ENCODE results near the gene CAPN1. TPM values are rescaled to one million over a fixed set of nuclear protein-coding genes. Genes with fewer than 3 reads are reported as not detected.
"Not testable (repeated sequence)": the region's sequence is repeated elsewhere in the genome, so short reads cannot be mapped to it uniquely, and the experiment has no call there.

CAPN1 gene
- total RNA-seq, 2 donors from 2014 or later: 119 to 137 TPM

GRCh38 chr11:65151331-65151899 is 30.3 kb upstream of the CAPN1 start:
- ATAC-seq (no peak), DNase-seq (ENCODE audit: low spot score in 2 of 2) (no peak)
- Mint-ChIP-seq H3K9me3 (no peaks in the 10 kb centered on the region), H3K27ac (no peak overlapping the region), H3K36me3 (no peaks in the 10 kb centered on the region)

- Mint-ChIP-seq H3K36me3 (no peaks in the 10 kb centered on the region), H3K27ac (peak overlapping the region in 1 of 2 donors; percentile 45), H3K9me3 (no peaks in the 10 kb centered on the region)
- no peak for ATAC-seq
- DNase-seq (ENCODE audit: low spot score in 2 of 2): no peak
These were observed 29.6 kb upstream of the CAPN1 start for GRCh38 chr11:65152122-65152521.

GRCh38 chr11:65156256-65156655 is 25.5 kb upstream of the CAPN1 start:
- Mint-ChIP-seq H3K27ac (no peak overlapping the region), H3K36me3 (no peaks in the 10 kb centered on the region), H3K9me3 (no peaks in the 10 kb centered on the region)
- no peak for DNase-seq (ENCODE audit: low spot score in 2 of 2)
- no peak for ATAC-seq

- no peaks in the 10 kb centered on the region for H3K36me3 Mint-ChIP-seq
- no peaks in the 10 kb centered on the region for H3K9me3 Mint-ChIP-seq
- DNase-seq (ENCODE audit: low spot score in 2 of 2) (no peak), ATAC-seq (no peak)
- H3K27ac Mint-ChIP-seq: no peak overlapping the region
These were observed 24.8 kb upstream of the CAPN1 start for GRCh38 chr11:65156926-65157325.

- H3K27ac Mint-ChIP-seq: no peak overlapping the region
- H3K9me3 Mint-ChIP-seq: no peaks in the 10 kb centered on the region
- no peak for ATAC-seq
- DNase-seq (ENCODE audit: low spot score in 2 of 2): no peak
- H3K36me3 Mint-ChIP-seq: no peaks in the 10 kb centered on the region
These were observed 24.4 kb upstream of the CAPN1 start for GRCh38 chr11:65157336-65157735.

- ATAC-seq (no peak), DNase-seq (ENCODE audit: low spot score in 2 of 2) (no peak)
- Mint-ChIP-seq H3K27ac (no peak overlapping the region), H3K9me3 (no peaks in the 10 kb centered on the region), H3K36me3 (no peaks in the 10 kb centered on the region)
These were observed 22.7 kb upstream of the CAPN1 start for GRCh38 chr11:65159012-65159411.

GRCh38 chr11:65160643-65161042 is 21.1 kb upstream of the CAPN1 start:
- Mint-ChIP-seq H3K9me3 (no peaks in the 10 kb centered on the region), H3K36me3 (no peaks in the 10 kb centered on the region), H3K27ac (no peak overlapping the region)
- DNase-seq (ENCODE audit: low spot score in 2 of 2): no peak
- no peak for ATAC-seq

- H3K36me3 Mint-ChIP-seq: no peaks in the 10 kb centered on the region
- H3K9me3 Mint-ChIP-seq: no peaks in the 10 kb centered on the region
- no peak for DNase-seq (ENCODE audit: low spot score in 2 of 2)
- ATAC-seq: no peak
- no peak overlapping the region for H3K27ac Mint-ChIP-seq
These were observed 18.0 kb upstream of the CAPN1 start for GRCh38 chr11:65163684-65164083.

GRCh38 chr11:65165410-65166317 is 16.1 kb upstream of the CAPN1 start:
- ATAC-seq: no peak
- no peak for DNase-seq (ENCODE audit: low spot score in 2 of 2)
- Mint-ChIP-seq H3K9me3 (no peaks in the 10 kb centered on the region), H3K36me3 (no peaks in the 10 kb centered on the region), H3K27ac (peak overlapping the region in 1 of 2 donors; percentile 25)

- H3K36me3 Mint-ChIP-seq: no peaks in the 10 kb centered on the region
- DNase-seq (ENCODE audit: low spot score in 2 of 2) (no peak), ATAC-seq (no peak)
- H3K9me3 Mint-ChIP-seq: no peaks in the 10 kb centered on the region
- H3K27ac Mint-ChIP-seq: no peak overlapping the region
These were observed 14.8 kb upstream of the CAPN1 start for GRCh38 chr11:65166893-65167292.

GRCh38 chr11:65167656-65168055 is 14.1 kb upstream of the CAPN1 start:
- Mint-ChIP-seq H3K9me3 (no peaks in the 10 kb centered on the region), H3K36me3 (no peaks in the 10 kb centered on the region), H3K27ac (no peak overlapping the region)
- ATAC-seq: no peak
- no peak for DNase-seq (ENCODE audit: low spot score in 2 of 2)

- peak; percentile 43 to 72 for ATAC-seq
These were observed 12.5 kb upstream of the CAPN1 start for GRCh38 chr11:65169164-65169641.

GRCh38 chr11:65170058-65170534 is 11.6 kb upstream of the CAPN1 start, which contains the start of gene SPDYC:
TSS of gene SPDYC (plus strand) at chr11:65170233. CDS start at chr11:65171358, 1,125 bp downstream.
- H3K9me3 Mint-ChIP-seq: no peaks in the 10 kb centered on the region
- H3K36me3 Mint-ChIP-seq: no peaks in the 10 kb centered on the region
- H3K27ac Mint-ChIP-seq: peak within 1 kb of the TSS; percentile 80
- ATAC-seq (no peak), DNase-seq (ENCODE audit: low spot score in 2 of 2) (no peak)

More at GRCh38 chr11:65169164-65169641, 12.5 kb upstream of the CAPN1 start:
- H3K36me3 Mint-ChIP-seq: no peaks in the 10 kb centered on the region
- peak overlapping the region; percentile 80 for H3K27ac Mint-ChIP-seq
- no peaks in the 10 kb centered on the region for H3K9me3 Mint-ChIP-seq
- DNase-seq (ENCODE audit: low spot score in 2 of 2): no peak

- Mint-ChIP-seq H3K9me3 (no peaks in the 10 kb centered on the region), H3K36me3 (no peaks in the 10 kb centered on the region)
- ATAC-seq: no peak
These were observed 9.1 kb upstream of the CAPN1 start for GRCh38 chr11:65172600-65172999.

GRCh38 chr11:65174571-65175010 is 7.1 kb upstream of the CAPN1 start:
- not testable (repeated sequence) for H3K9me3 Mint-ChIP-seq; DNase-seq (ENCODE audit: low spot score in 2 of 2); ATAC-seq; H3K27ac Mint-ChIP-seq; H3K36me3 Mint-ChIP-seq

More at GRCh38 chr11:65172600-65172999, 9.1 kb upstream of the CAPN1 start:
- H3K27ac Mint-ChIP-seq: no peak overlapping the region
- no peak for DNase-seq (ENCODE audit: low spot score in 2 of 2)

- ATAC-seq: peak; percentile 74 to 84
- Mint-ChIP-seq H3K9me3 (no peaks in the 10 kb centered on the region), H3K36me3 (peaks cover 0 to 5% of the 10 kb centered on the region in 2 donors), H3K27ac (peak overlapping the region; percentile 44 to 85)
- DNase-seq (ENCODE audit: low spot score in 2 of 2): peak; percentile 71 to 73
These were observed 705 bp upstream of the CAPN1 start for GRCh38 chr11:65180877-65181568.

Data from activated naive CD4-positive, alpha-beta T cell treated with anti-CD3 and anti-CD28 coated beads, Interleukin-2, amount 50 U/mL, for 72 hours (primary cell).